RKO (cell line): ENCODE data around the gene CMTM2.
"Not testable (repeated sequence)": the region's sequence is repeated elsewhere in the genome, so short reads cannot be mapped to it uniquely, and the experiment has no call there.

Source experiments
- DNase-seq: peaks from one replicate; pipeline ENCODE4 v3.0.0-alpha.2; 2016; ENCODE audit warnings: low spot score

The CMTM2 gene

DNA sequence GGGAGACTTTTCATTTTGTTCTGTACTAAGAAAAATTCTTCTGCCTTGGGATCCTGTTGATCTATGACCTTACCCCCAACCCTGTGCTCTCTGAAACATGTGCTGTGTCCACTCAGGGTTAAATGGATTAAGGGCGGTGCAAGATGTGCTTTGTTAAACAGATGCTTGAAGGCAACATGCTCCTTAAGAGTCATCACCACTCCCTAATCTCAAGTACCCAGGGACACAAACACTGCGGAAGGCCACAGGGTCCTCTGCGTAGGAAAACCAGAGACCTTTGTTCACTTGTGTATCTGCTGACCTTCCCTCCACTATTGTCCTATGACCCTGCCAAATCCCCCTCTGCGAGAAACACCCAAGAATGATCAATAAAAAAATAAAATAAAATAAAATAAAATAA lies 52.3 kb downstream of the CMTM2 start:
- DNase-seq, result not testable (repeated sequence)

DNA sequence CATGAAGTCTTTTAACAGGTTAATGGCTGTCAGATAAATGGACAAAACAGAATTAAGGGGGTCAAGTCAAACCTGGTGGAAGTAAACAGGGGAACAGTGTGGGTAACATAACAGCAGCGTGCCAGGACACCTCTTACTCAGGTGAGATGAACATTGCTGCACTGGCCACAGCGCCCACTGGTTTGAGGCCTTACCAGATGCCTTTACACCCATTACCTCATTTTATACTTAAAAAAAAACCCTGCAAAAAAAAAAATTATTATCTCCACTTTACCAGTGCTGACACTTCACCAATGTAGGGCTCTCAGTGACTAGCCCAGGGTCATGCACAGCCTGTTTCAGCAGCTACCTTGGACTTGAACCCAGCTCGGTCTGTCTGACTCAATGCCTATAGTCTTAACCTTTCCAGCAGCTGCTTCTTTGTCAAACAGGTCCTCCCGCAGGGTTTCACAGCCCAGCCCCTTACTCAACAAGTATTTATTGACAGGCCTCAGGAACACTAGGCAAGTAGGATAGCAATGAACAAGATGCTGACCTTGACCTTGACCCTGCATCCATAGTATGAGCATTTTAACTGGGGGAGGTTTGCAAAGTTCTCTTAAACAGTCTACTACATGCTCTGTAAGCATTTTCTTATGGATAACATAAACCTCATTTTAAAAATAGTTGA lies 55.4 kb downstream of the CMTM2 start:
- no peak for DNase-seq

DNA sequence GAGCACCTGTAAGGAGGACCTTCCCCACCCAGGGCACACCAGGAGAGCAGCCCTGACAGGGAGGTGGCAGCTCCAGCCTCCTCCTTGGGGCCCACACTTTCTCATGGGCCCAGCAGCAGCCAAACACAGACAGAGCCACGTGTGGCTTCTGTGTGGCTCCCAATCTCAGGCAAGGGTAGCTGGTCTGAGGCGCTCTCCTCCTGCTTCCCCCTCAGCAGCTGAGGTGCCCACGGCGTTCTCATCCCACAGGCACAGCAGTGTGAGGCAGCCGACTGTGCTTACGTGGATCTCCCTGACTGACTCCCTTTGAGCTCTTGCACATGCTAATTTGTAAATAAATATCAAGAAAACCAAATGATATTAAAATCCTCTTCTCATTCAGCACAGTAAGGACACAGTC lies 56.1 kb downstream of the CMTM2 start:
- DNase-seq, result no peak

DNA sequence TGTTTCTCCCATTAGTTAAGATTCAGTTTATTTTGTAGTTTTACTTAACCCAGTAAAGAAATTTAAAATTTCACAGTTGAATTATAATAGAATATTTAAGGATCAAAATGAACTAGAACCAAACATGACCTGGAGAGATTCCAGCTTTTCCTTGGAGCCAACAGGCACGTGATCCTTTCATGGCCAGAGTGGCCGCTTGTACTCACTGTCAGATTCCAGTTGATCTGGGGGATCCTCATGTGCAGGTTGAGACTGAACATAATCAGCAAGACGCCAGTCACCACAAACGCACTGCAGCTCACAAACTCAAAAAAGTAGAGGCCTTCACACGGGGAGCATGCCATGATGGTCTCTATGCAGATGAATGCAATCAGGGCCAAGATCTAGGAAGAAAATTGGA lies 56.9 kb downstream of the CMTM2 start:
- DNase-seq, result no peak

DNA sequence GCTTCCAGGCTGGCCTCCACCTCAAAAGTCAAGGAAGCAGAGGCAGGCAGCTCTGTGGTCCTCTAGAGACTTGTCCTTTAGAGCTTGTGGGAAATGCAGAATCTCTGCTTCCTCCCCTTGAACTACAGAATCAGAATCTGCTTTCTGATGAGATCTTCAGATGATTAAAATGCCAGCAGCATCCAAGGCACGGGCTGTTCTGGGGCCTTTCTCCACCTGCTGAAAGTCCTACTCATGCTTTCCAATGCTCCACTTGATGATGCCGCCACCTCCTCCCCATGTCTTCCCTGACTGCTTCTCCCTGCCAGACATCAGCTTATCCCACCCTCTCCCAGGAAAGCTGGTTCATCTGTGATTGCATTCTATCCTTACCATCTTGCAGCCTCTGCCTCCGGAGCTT lies 58.5 kb downstream of the CMTM2 start:
- no peak for DNase-seq
